Measurements from ENCODE around the gene DCST1. TPM values are rescaled to one million over a fixed set of nuclear protein-coding genes. Genes with fewer than 3 reads are reported as not detected.

Gene DCST1
- total and polyA plus RNA-seq, 2 of the 8 experiments (the other 6 are each of a cell fraction or from before 2014, with no cell fraction given), result not detected

DNA sequence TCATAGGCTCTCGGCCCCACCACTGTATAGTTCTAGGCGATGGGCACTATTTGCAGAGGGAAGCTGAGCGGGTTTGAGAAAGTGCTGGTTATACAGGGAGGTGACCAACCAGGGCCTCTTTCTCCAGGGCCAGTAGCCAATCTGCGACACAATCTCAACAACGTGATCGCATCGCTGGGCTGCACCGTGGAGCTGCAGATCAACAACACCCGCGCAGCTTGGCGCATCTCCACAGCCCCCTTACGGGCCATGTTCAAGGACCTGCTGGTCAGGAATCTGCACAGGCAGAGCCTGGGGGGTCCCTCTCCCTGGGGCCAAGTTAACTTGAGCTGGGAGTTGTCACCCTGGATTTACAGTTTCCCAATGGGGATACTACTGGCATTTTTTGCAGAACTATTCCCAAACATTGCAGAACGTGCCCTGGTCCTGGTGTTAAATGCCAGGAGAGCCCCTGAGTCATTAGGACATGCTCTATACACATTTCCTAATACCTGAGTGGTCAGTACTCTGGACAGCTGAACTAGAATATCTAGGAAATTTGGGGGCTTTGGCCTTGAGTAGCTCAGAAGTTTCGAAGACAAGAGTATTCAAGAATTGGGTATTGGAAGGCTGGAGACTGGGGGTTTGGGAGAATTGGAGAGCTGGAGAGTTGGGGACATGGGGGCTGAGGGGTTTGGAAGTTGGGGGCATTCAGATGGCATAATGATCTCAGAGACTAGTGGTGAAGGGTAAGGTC is 6.9 kb downstream of the DCST1 start (continued):
- no peak for TF ChIP-seq SIN3A (conservative IDR thresholded peaks at IDR 0.05 in 1 of 2, IDR thresholded peaks at IDR 0.05 in 1 of 2; ENCODE audit: low read depth in 1 of 2, low read length in 2 of 2)
- no peak for TF ChIP-seq CEBPB (IDR thresholded peaks at IDR 0.05; ENCODE audit: low read depth, low read length)
- TF ChIP-seq, protein P1, sequence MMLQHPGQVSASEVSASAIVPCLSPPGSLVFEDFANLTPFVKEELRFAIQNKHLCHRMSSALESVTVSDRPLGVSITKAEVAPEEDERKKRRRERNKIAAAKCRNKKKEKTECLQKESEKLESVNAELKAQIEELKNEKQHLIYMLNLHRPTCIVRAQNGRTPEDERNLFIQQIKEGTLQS (IDR thresholded peaks at IDR 0.05; ENCODE audit: insufficient read depth, low read depth, low read length), result no peak
- no peak for TF ChIP-seq SIX5 (IDR thresholded peaks at IDR 0.05; ENCODE audit: low read depth, low read length)
- no peak for TF ChIP-seq NANOG (IDR thresholded peaks at IDR 0.05; ENCODE audit: insufficient read depth, low read depth, low read length, poor library complexity, severe bottlenecking)
- TF ChIP-seq CHD2 (IDR thresholded peaks at IDR 0.05; ENCODE audit: low read length), result no peak
- no peak for TF ChIP-seq NRF1 (IDR thresholded peaks at IDR 0.05; ENCODE audit: low read depth, low read length)
